M059J (cell line): ENCODE results near the gene COPS2. TPM values are rescaled to one million over a fixed set of nuclear protein-coding genes. Genes with fewer than 3 reads are reported as not detected.
A peak's percentile ranks its signal among the peaks of the same experiment; 100 is the strongest.
"Not testable (repeated sequence)": the region's sequence is repeated elsewhere in the genome, so short reads cannot be mapped to it uniquely, and the experiment has no call there.

Experiments used
- DNase-seq: peaks from one replicate; pipeline ENCODE4 v3.0.0-alpha.2; 2012; ENCODE audit warnings: low read depth
- total RNA-seq: library from RNA; depleted of rRNA; stranded (reverse); fragments of >200 nt; shearing (Covaris generic); gene quantifications from 2 replicates; pipeline ENCODE4 v1.2.3, GENCODE V29; 2014; rRNA removed

The COPS2 gene
- total RNA-seq, 1 experiment from 2014 or later, result 43.5 TPM

GRCh38 chr15:49103002-49103401 is 52.4 kb downstream of the COPS2 start:
- DNase-seq, result no peak

- DNase-seq, result peak; percentile 34
These were observed 53.9 kb downstream of the COPS2 start for GRCh38 chr15:49101536-49101935.

GRCh38 chr15:49096090-49096750 is 59.2 kb downstream of the COPS2 start:
- no peak for DNase-seq

GRCh38 chr15:49094923-49095322 is 60.5 kb downstream of the COPS2 start:
- DNase-seq, result no peak

GRCh38 chr15:49093252-49094105 is 61.9 kb downstream of the COPS2 start:
- DNase-seq, result no peak

- DNase-seq, result no peak
These were observed 66.4 kb downstream of the COPS2 start for GRCh38 chr15:49088996-49089395.

- DNase-seq, result no peak
These were observed 69.5 kb downstream of the COPS2 start for GRCh38 chr15:49085696-49086459.

- DNase-seq, result no peak
These were observed 71.2 kb downstream of the COPS2 start for GRCh38 chr15:49084285-49084570.

- DNase-seq, result peak; percentile 12
These were observed 71.8 kb downstream of the COPS2 start for GRCh38 chr15:49083401-49084284.

GRCh38 chr15:49082960-49083359 is 72.4 kb downstream of the COPS2 start:
- DNase-seq, result no peak

GRCh38 chr15:49079340-49080039 is 75.9 kb downstream of the COPS2 start:
- DNase-seq, result no peak

- no peak for DNase-seq
These were observed 79.5 kb downstream of the COPS2 start for GRCh38 chr15:49075881-49076280.

GRCh38 chr15:49074589-49075287 is 80.7 kb downstream of the COPS2 start:
- not testable (repeated sequence) for DNase-seq

Other genes with a start within 250 kb of the COPS2 start
- gene SHC4, start 191.7 kb downstream of the COPS2 start, total RNA-seq, result 1.0 and 1.5 TPM in 2 replicates
- gene SECISBP2L, start 109.2 kb downstream of the COPS2 start, total RNA-seq, result 15.0 and 19.7 TPM in 2 replicates
- 29.4 and 46.4 TPM in 2 replicates for gene GALK2, start 14.6 kb upstream of the COPS2 start, total RNA-seq